Measurements from ENCODE around the gene CD58.

CD58 gene

GRCh38 chr1:116474921-116475849 is 95.6 kb downstream of the CD58 start:
- CTCF ChIA-PET = interaction anchor here (1.0 to 3.8 kb wide), 2 partner anchors 11 to 323 kb away, joined by 3 to 59 read pairs; no protein-coding TSS in a partner anchor
- no peak for DNase-seq (ENCODE audit: low read depth, low spot score)
- TF ChIP-seq CTCF (IDR thresholded peaks at IDR 0.05; ENCODE audit: insufficient read depth, low read length, missing control alignments) = no peak
- H3K4me3 ChIP-seq (ENCODE audit: low read depth, low read length) = no peak overlapping the region
- POLR2A ChIA-PET = no interaction called here

GRCh38 chr1:116472431-116472961 is 98.3 kb downstream of the CD58 start:
- ChIA-PET CTCF (interaction anchor here (0.6 to 3.1 kb wide), 3 partner anchors 12 to 333 kb away, joined by 3 to 27 read pairs (median 3); no protein-coding TSS in a partner anchor), POLR2A (no interaction called here)
- no peak overlapping the region for H3K4me3 ChIP-seq (ENCODE audit: low read depth, low read length)
- TF ChIP-seq CTCF (IDR thresholded peaks at IDR 0.05; ENCODE audit: insufficient read depth, low read length, missing control alignments) = no peak
- DNase-seq (ENCODE audit: low read depth, low spot score) = no peak

GRCh38 chr1:116471241-116471640 is 99.6 kb downstream of the CD58 start:
- H3K4me3 ChIP-seq (ENCODE audit: low read depth, low read length) = no peak overlapping the region
- no peak for TF ChIP-seq CTCF (IDR thresholded peaks at IDR 0.05; ENCODE audit: insufficient read depth, low read length, missing control alignments)
- CTCF ChIA-PET = interaction anchor here (3.1 kb wide), 1 partner anchor 13 kb away, joined by 27 read pairs; no protein-coding TSS in a partner anchor
- DNase-seq (ENCODE audit: low read depth, low spot score) = no peak
- POLR2A ChIA-PET = no interaction called here

- POLR2A ChIA-PET = no interaction called here
- CTCF ChIA-PET = interaction anchor here (3.1 kb wide), 1 partner anchor 14 kb away, joined by 27 read pairs; no protein-coding TSS in a partner anchor
- no peak overlapping the region for H3K4me3 ChIP-seq (ENCODE audit: low read depth, low read length)
- TF ChIP-seq CTCF (IDR thresholded peaks at IDR 0.05; ENCODE audit: insufficient read depth, low read length, missing control alignments) = no peak
- DNase-seq (ENCODE audit: low read depth, low spot score) = no peak
Measured at GRCh38 chr1:116470671-116471070, 100.2 kb downstream of the CD58 start.

- DNase-seq (ENCODE audit: low read depth, low spot score) = no peak
- ChIA-PET CTCF (no interaction called here), POLR2A (no interaction called here)
- no peak overlapping the region for H3K4me3 ChIP-seq (ENCODE audit: low read depth, low read length)
- no peak for TF ChIP-seq CTCF (IDR thresholded peaks at IDR 0.05; ENCODE audit: insufficient read depth, low read length, missing control alignments)
Measured at GRCh38 chr1:116466810-116467557, 103.8 kb downstream of the CD58 start.

Data from AG04449 (cell line).